HK-2 (cell line): ENCODE results near the gene GPR12.

ENCODE experiments used
- DNase-seq: peaks from one replicate; pipeline ENCODE4 v3.0.0-alpha.2; 2018; ENCODE audit not compliant: unreplicated experiment

GPR12 gene

GRCh38 chr13:26705536-26705935 is 55.0 kb downstream of the GPR12 start:
- no peak for DNase-seq
